Stimulated activated effector memory CD8-positive, alpha-beta T cell treated with anti-CD3 and anti-CD28 coated beads, Interleukin-12 subunit alpha, Interleukin-12 subunit beta, amount 100 ng/mL, for 72 hours (primary cell): ENCODE measurements around the gene TCF3.

Experiments used
- ATAC-seq: fragments of 150-1000 bp; cut with Tn5 transposase; 2 replicates; pipeline ENCODE4 v1.10.0; 2021
- DNase-seq, 2 donors: peaks; one replicate each; pipeline ENCODE4 v3.0.0; 2021 to 2022; ENCODE audit warnings: low spot score in 2 of 2
- H3K27ac Mint-ChIP-seq: one replicate; pipeline ENCODE4 v1.8.0; 2022; ENCODE audit warnings: mild to moderate bottlenecking, mixed read lengths
- H3K36me3 Mint-ChIP-seq: one replicate; pipeline ENCODE4 v1.8.0; 2022; ENCODE audit warnings: mild to moderate bottlenecking, mixed read lengths
- H3K4me1 Mint-ChIP-seq: one replicate; pipeline ENCODE4 v1.8.0; 2022; ENCODE audit warnings: mixed read lengths
- H3K4me3 Mint-ChIP-seq: one replicate; pipeline ENCODE4 v1.8.0; 2022; ENCODE audit warnings: mild to moderate bottlenecking, mixed read lengths
- H3K9me3 Mint-ChIP-seq: one replicate; pipeline ENCODE4 v1.8.0; 2022; ENCODE audit warnings: mixed read lengths

Gene TCF3

GRCh38 chr19:1661995-1662394 lies 9.6 kb upstream of the TCF3 start:
- no peaks in the 10 kb centered on the region for H3K9me3 Mint-ChIP-seq
- no peaks in the 10 kb centered on the region for H3K36me3 Mint-ChIP-seq
- ATAC-seq (no peak), DNase-seq (no peak)
- no peak overlapping the region for H3K4me3 Mint-ChIP-seq
- H3K4me1 Mint-ChIP-seq = peaks cover 5% of the 10 kb centered on the region
- no peak overlapping the region for H3K27ac Mint-ChIP-seq

- Mint-ChIP-seq H3K4me3 (no peak overlapping the region), H3K4me1 (peaks cover 8% of the 10 kb centered on the region), H3K36me3 (no peaks in the 10 kb centered on the region), H3K9me3 (no peaks in the 10 kb centered on the region), H3K27ac (no peak overlapping the region)
- ATAC-seq (no peak), DNase-seq (no peak)
These were observed 6.6 kb upstream of the TCF3 start for GRCh38 chr19:1659084-1659427.

GRCh38 chr19:1658150-1659083 lies 6.0 kb upstream of the TCF3 start:
- Mint-ChIP-seq H3K4me3 (no peak overlapping the region), H3K4me1 (peaks cover 4% of the 10 kb centered on the region), H3K9me3 (no peaks in the 10 kb centered on the region), H3K27ac (no peak overlapping the region), H3K36me3 (no peaks in the 10 kb centered on the region)
- no peak for DNase-seq
- no peak for ATAC-seq

GRCh38 chr19:1657746-1658145 lies 5.3 kb upstream of the TCF3 start:
- Mint-ChIP-seq H3K4me1 (peaks cover 4% of the 10 kb centered on the region), H3K4me3 (no peak overlapping the region), H3K36me3 (peaks cover 4% of the 10 kb centered on the region), H3K9me3 (no peaks in the 10 kb centered on the region), H3K27ac (peak overlapping the region; percentile 64)
- ATAC-seq (no peak), DNase-seq (no peak)

- H3K4me3 Mint-ChIP-seq = no peak overlapping the region
- H3K27ac Mint-ChIP-seq = peak overlapping the region; percentile 64
- H3K9me3 Mint-ChIP-seq = no peaks in the 10 kb centered on the region
- peaks cover 4% of the 10 kb centered on the region for H3K4me1 Mint-ChIP-seq
- ATAC-seq = no peak
- H3K36me3 Mint-ChIP-seq = peaks cover 7% of the 10 kb centered on the region
- DNase-seq = no peak
These were observed 4.6 kb upstream of the TCF3 start for GRCh38 chr19:1656988-1657536.

GRCh38 chr19:1655987-1656608 lies 3.7 kb upstream of the TCF3 start:
- Mint-ChIP-seq H3K36me3 (peaks cover 11% of the 10 kb centered on the region), H3K4me3 (no peak overlapping the region), H3K4me1 (peaks cover 4% of the 10 kb centered on the region), H3K9me3 (no peaks in the 10 kb centered on the region), H3K27ac (peak overlapping the region; percentile 64)
- DNase-seq = no peak
- ATAC-seq = no peak

GRCh38 chr19:1655131-1655981 lies 2.9 kb upstream of the TCF3 start:
- Mint-ChIP-seq H3K4me1 (peaks cover 12% of the 10 kb centered on the region), H3K9me3 (no peaks in the 10 kb centered on the region), H3K4me3 (no peak overlapping the region), H3K36me3 (peaks cover 19% of the 10 kb centered on the region), H3K27ac (no peak overlapping the region)
- DNase-seq (no peak), ATAC-seq (no peak)

- Mint-ChIP-seq H3K4me1 (peaks cover 22% of the 10 kb centered on the region), H3K36me3 (peaks cover 29% of the 10 kb centered on the region), H3K4me3 (peak overlapping the region; percentile 71), H3K27ac (peak overlapping the region; percentile 86), H3K9me3 (no peaks in the 10 kb centered on the region)
- no peak for ATAC-seq
- no peak for DNase-seq
These were observed 1.9 kb upstream of the TCF3 start for GRCh38 chr19:1654178-1654792.

GRCh38 chr19:1653300-1653628 lies 849 bp upstream of the TCF3 start:
- Mint-ChIP-seq H3K27ac (peak overlapping the region; percentile 91), H3K4me3 (peak overlapping the region; percentile 71), H3K9me3 (no peaks in the 10 kb centered on the region), H3K36me3 (peaks cover 39% of the 10 kb centered on the region), H3K4me1 (peaks cover 30% of the 10 kb centered on the region)
- no peak for ATAC-seq
- no peak for DNase-seq

GRCh38 chr19:1651568-1652291 lies 685 bp downstream of the TCF3 start:
- Mint-ChIP-seq H3K36me3 (peaks cover 45% of the 10 kb centered on the region), H3K4me1 (peaks cover 30% of the 10 kb centered on the region), H3K9me3 (no peaks in the 10 kb centered on the region), H3K4me3 (peak overlapping the region; percentile 81), H3K27ac (peak overlapping the region; percentile 93)
- DNase-seq = peak; percentile 31 to 69
- peak; percentile 1 for ATAC-seq

- H3K27ac Mint-ChIP-seq = peak overlapping the region; percentile 93
- peaks cover 53% of the 10 kb centered on the region for H3K36me3 Mint-ChIP-seq
- H3K4me1 Mint-ChIP-seq = peaks cover 30% of the 10 kb centered on the region
- ATAC-seq (no peak), DNase-seq (peak; percentile 32 to 81)
- peak overlapping the region; percentile 81 for H3K4me3 Mint-ChIP-seq
- no peaks in the 10 kb centered on the region for H3K9me3 Mint-ChIP-seq
These were observed 1.5 kb downstream of the TCF3 start for GRCh38 chr19:1650650-1651567.

- Mint-ChIP-seq H3K4me1 (peaks cover 37% of the 10 kb centered on the region), H3K36me3 (peaks cover 61% of the 10 kb centered on the region), H3K4me3 (peak overlapping the region; percentile 81), H3K27ac (peak overlapping the region; percentile 93), H3K9me3 (no peaks in the 10 kb centered on the region)
- no peak for DNase-seq
- ATAC-seq = no peak
These were observed 2.4 kb downstream of the TCF3 start for GRCh38 chr19:1649706-1650649.
